Stomach (tissue), 9 donors: ENCODE measurements around the gene UQCC2. TPM values are rescaled to one million over a fixed set of nuclear protein-coding genes. Genes with fewer than 3 reads are reported as not detected.

Source experiments
- DNase-seq, 2 donors: peaks; one replicate each; pipeline versions ENCODE4 v3.0.0 to v3.0.0-alpha.2; 2013 to 2019
- H3K27ac ChIP-seq, 5 donors: fragments of 200-600 bp in 4 of 5; sonication (generic) in 4 of 5; one replicate each; pipeline ENCODE4 v1.5.1; 2013 to 2019; ENCODE audit warnings: mild to moderate bottlenecking in 1 of 5, moderate library complexity in 1 of 5
- H3K27me3 ChIP-seq, 3 donors: fragments of 200-600 bp; sonication (generic); one replicate each; pipeline ENCODE4 v1.5.1; 2017 to 2019; ENCODE audit warnings: mixed run types in 1 of 3
- H3K36me3 ChIP-seq, 4 donors: fragments of 200-600 bp; sonication (generic); 1 replicate in 3 of 4; 2 replicates in 1 of 4; pipeline ENCODE4 v1.5.1; 2016 to 2019
- H3K4me1 ChIP-seq, 4 donors: fragments of 200-600 bp; sonication (generic); one replicate each; pipeline ENCODE4 v1.5.1; 2016 to 2019
- H3K4me3 ChIP-seq, 4 donors: fragments of 200-600 bp; sonication (generic) in 3 of 4; one replicate each; pipeline ENCODE4 v1.5.1; 2016 to 2019; ENCODE audit warnings: mild to moderate bottlenecking in 1 of 4
- H3K9me3 ChIP-seq, 4 donors: fragments of 200-600 bp; sonication (generic); one replicate each; pipeline ENCODE4 v1.5.1; 2016 to 2019
- CTCF ChIP-seq, 7 experiments: fragments of 450-650 bp in 4 of 7; fragments of 200-600 bp in 3 of 7; sonication (generic) in 3 of 7; IDR thresholded peaks; one replicate each; pipeline ENCODE4 v1.5.1; 2016 to 2019; ENCODE audit warnings: antibody characterized with exemption in 7 of 7, control low read depth in 2 of 7, mild to moderate bottlenecking in 1 of 7
- EP300 ChIP-seq: sonication (generic); formaldehyde crosslinking; IDR thresholded peaks from one replicate; pipeline ENCODE4 v1.6.1; 2017; ENCODE audit warnings: antibody characterized with exemption
- POLR2A ChIP-seq, 4 donors: fragments of 450-650 bp; IDR thresholded peaks; one replicate each; pipeline ENCODE4 v1.6.1; 2016; ENCODE audit warnings: antibody characterized with exemption in 4 of 4, control low read depth in 2 of 4, mild to moderate bottlenecking in 1 of 4, moderate library complexity in 1 of 4
- POLR2AphosphoS5 ChIP-seq, 3 donors: sonication (generic); formaldehyde crosslinking; IDR thresholded peaks; one replicate each; pipeline ENCODE4 v1.6.1; 2016; ENCODE audit warnings: antibody characterized with exemption in 3 of 3
- WGBS, 5 donors: extraction: QIAGEN DNeasy Blood & Tissue Kit in 3 of 5; methylation state at CpG; one replicate each; pipeline versions ENCODE4 v1.1.5 to v1.1.7; 2013 to 2018; 5-methylcytosine and 5-hydroxymethylcytosine counted together
- intact Hi-C: fragments of 100-400 bp; cut with DNase I; formaldehyde crosslinking; loops from one replicate; pipeline ENCODE4 v1.15.1; 2023; ENCODE audit warnings: low total_unique reads
- polyA plus RNA-seq, 3 donors: library from polyadenylated mRNA; stranded (reverse); fragments of 200-250 nt; gene quantifications; one replicate each; pipeline ENCODE4 v1.2.3, GENCODE V29; 2013
- total RNA-seq, 5 donors: library from RNA; depleted of rRNA; stranded (reverse); fragments of >200 nt; gene quantifications; one replicate each; pipeline versions ENCODE4 v1.1.0 to v1.2.3, GENCODE V29; 2014 to 2016
- donor health status: healthy with polysubstance abuse.
- donor health status: Bipolar disorder and iron deficiency.
- donor health status: healthy.

Gene UQCC2
- total and polyA plus RNA-seq, 8 donors = 4.7 to 109 (median 24.7) TPM

GRCh38 chr6:33662318-33662717, 49.2 kb downstream of the UQCC2 start:
- intact Hi-C loops = no loop called here
- H3K4me3 ChIP-seq = no peak overlapping the region
- no peak overlapping the region for H3K27ac ChIP-seq
- no peak for TF ChIP-seq POLR2AphosphoS5 (IDR thresholded peaks at IDR 0.05)
- no peak for TF ChIP-seq POLR2A (IDR thresholded peaks at IDR 0.05)
- no peak for TF ChIP-seq EP300
- TF ChIP-seq CTCF (IDR thresholded peaks at IDR 0.05) = no peak
- no peaks in the 10 kb centered on the region for H3K4me1 ChIP-seq
- H3K36me3 ChIP-seq = peaks cover 27 to 98% (median 93%) of the 10 kb centered on the region in 4 donors
- no peaks in the 10 kb centered on the region for H3K9me3 ChIP-seq
- H3K27me3 ChIP-seq = no peaks in the 10 kb centered on the region
- DNase-seq = no peak
- WGBS, 5 donors = 87 to 94% (median 91%) methylated on average over 3 to 11 of the region's 11 CpGs

- TF ChIP-seq CTCF (IDR thresholded peaks at IDR 0.05) (no peak), POLR2AphosphoS5 (IDR thresholded peaks at IDR 0.05) (no peak), EP300 (no peak), POLR2A (IDR thresholded peaks at IDR 0.05) (no peak)
- H3K27me3 ChIP-seq = no peaks in the 10 kb centered on the region
- H3K4me3 ChIP-seq = no peak overlapping the region
- intact Hi-C loops = no loop called here
- H3K36me3 ChIP-seq = peaks cover 26 to 98% (median 93%) of the 10 kb centered on the region in 4 donors
- 78 to 87% (median 85%) methylated on average over 10 of the region's 10 CpGs for WGBS, 5 donors
- DNase-seq = no peak
- H3K9me3 ChIP-seq = no peaks in the 10 kb centered on the region
- H3K4me1 ChIP-seq = no peaks in the 10 kb centered on the region
- no peak overlapping the region for H3K27ac ChIP-seq
These were observed 50.2 kb downstream of the UQCC2 start for GRCh38 chr6:33661106-33661838.

GRCh38 chr6:33659986-33660385, 51.5 kb downstream of the UQCC2 start:
- Histone ChIP-seq H3K27ac (no peak overlapping the region), H3K4me1 (no peaks in the 10 kb centered on the region), H3K9me3 (no peaks in the 10 kb centered on the region), H3K27me3 (no peaks in the 10 kb centered on the region), H3K36me3 (peaks cover 31 to 98% (median 90%) of the 10 kb centered on the region in 4 donors), H3K4me3 (no peak overlapping the region)
- WGBS, 5 donors = 80 to 89% (median 85%) methylated on average over 6 of the region's 6 CpGs
- TF ChIP-seq CTCF (IDR thresholded peaks at IDR 0.05) (no peak), EP300 (no peak), POLR2A (IDR thresholded peaks at IDR 0.05) (no peak), POLR2AphosphoS5 (IDR thresholded peaks at IDR 0.05) (no peak)
- DNase-seq = no peak
- intact Hi-C loops = no loop called here

GRCh38 chr6:33658982-33659689, 52.4 kb downstream of the UQCC2 start:
- Histone ChIP-seq H3K9me3 (no peaks in the 10 kb centered on the region), H3K27me3 (no peaks in the 10 kb centered on the region), H3K4me1 (no peaks in the 10 kb centered on the region), H3K27ac (no peak overlapping the region), H3K36me3 (peaks cover 29 to 95% (median 83%) of the 10 kb centered on the region in 4 donors), H3K4me3 (no peak overlapping the region)
- TF ChIP-seq POLR2AphosphoS5 (IDR thresholded peaks at IDR 0.05) (no peak), EP300 (no peak), CTCF (IDR thresholded peaks at IDR 0.05) (no peak), POLR2A (IDR thresholded peaks at IDR 0.05) (no peak)
- intact Hi-C loops = no loop called here
- no peak for DNase-seq
- 85 to 90% (median 88%) methylated on average over 15 to 16 of the region's 16 CpGs for WGBS, 5 donors
